DMS53 treated with DMSO at 0.1 percent for 48 hours (cell line): ENCODE data around the gene PLEKHG7.

Source experiments
- DNase-seq: peaks from one replicate; lab custom pipeline; 2025; ENCODE audit not compliant: unreplicated experiment; lab: John Stamatoyannopoulos, UW

The PLEKHG7 gene

DNA sequence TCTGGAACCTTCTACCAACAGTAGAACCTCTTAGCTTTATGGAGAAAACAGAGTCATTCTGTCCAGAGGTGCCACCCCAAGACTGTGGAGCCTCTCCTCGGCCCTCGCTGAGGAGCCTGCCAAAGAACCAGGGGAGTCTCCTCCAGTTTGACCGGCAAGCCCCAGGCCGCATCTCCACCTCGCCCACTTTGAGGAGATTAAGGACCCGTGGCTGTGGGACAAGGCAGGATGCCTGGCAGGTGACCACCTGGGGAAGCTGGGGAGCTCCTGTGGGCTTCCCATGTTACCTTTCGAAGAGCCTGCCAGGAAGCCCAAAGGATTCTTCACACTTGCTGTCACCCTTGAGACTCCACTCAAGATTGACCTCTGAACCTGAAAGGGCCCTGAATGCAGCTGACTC is 3.8 kb downstream of the PLEKHG7 start:
- no peak for DNase-seq

DNA sequence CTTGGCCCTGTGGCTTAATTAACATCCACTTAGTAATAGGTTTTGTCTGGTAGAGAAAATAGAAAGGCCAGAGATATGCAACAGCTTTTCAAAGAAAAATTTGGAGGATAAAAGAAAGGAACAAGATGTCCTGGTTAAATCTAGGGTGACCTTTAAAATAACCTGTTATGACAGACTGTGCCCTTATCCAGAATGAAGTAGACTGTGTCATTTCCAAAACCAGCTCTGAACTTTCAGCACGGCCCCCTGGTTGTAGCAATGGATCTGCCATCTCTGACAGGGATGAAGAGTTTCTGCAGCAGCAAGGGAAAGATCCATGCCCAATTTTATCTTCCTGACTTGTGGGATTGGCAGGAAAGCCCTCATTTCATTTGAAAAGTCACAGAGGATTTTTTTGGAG is 5.1 kb downstream of the PLEKHG7 start:
- no peak for DNase-seq

DNA sequence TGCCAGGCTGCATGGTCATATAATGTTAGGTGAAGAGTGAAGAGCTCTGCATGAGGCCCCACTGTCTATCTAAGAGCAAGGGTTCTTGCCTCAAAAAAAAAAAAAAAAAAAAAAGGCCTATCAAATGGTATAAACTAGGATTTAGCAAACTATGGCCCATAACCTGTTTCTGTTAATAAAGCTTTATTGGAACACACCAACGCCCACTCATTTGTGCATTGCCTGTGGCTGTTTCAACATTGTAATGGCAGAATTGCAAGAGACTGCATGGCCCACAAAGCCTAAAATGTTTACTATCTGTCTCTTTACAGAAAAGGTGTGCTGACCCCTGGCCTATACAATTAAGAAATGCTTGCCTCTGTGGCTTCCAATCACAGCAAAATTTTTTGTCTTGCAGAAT is 12.8 kb downstream of the PLEKHG7 start:
- DNase-seq = no peak

DNA sequence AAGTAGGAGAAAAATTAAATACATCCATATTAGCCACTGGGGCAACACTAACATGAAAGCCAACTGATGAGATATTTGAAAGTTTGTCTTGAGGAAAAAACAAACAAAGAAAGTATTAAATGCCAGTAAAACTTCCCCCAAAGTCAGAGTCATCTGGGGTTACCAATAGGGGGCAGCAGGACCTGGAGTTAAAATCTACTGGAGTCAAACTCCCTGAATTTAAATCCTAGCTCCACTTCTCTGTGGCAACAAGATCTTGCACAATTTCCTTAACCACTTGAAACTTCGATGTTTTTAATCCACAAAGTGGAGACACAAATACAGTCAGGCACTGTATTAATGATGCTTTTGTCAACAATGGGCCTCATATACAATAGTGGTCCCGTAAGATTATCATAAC is 14.4 kb downstream of the PLEKHG7 start:
- no peak for DNase-seq

DNA sequence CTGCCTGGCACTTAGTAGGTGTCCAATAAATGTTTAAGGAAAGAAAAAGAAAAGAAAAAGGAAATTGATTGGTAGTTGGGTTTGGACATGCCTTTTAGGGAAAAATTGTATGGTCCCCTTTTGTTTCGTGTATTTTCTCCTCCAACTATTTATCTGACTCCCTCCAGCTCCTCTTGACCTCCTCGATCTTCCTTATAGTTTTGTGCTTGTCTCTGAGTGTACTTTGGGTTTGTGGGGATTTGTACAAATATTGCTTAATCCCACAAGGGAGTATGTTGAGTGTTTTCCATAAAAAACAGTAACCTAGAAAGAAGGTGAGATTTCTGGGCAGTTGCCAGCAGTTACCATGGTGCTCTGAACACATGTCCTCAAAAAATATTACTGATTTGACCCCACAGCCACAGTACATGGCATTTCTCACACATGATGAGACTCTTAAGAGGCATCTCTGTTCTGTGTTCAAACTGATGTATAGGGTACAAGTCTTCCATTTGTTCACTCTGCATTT is 15.7 kb downstream of the PLEKHG7 start:
- no peak for DNase-seq

DNA sequence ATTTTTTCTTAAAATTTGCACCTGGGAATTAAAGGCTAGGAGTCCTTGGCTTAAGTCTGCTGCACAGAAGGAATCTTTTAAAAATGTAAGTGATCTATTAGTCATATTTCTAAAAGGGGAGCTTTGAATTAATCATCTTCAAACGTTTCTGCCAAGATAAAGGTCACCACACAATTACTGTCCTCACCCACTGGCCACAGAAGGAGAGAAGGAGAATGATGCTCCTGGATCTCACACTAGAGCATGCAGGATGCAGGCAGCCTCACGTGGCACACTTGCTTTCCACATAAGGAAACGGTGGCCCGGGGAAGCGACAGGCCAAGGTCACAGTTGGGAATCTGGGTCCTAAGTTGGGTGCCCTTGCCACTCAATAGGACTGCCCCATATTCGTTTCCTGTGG is 16.9 kb downstream of the PLEKHG7 start:
- no peak for DNase-seq

DNA sequence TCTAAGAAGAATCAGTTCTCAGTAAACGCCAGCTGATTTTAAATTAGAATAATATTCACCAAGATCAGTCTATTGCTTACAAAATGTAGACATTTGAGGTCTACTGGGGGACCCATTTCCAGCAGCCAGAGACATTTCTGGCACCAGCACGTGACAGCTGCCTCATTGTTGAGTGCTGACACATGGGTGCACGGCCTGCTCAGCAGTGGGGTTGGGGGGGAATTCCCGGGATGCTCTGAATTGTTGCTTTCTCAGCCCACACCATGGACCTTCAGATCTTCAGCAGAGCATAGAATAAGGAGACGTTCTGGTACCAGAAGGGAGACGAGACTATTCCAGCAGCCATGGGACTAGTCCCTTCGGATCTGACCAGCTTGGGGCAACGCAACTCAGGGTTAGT is 18.3 kb downstream of the PLEKHG7 start:
- DNase-seq = no peak

DNA sequence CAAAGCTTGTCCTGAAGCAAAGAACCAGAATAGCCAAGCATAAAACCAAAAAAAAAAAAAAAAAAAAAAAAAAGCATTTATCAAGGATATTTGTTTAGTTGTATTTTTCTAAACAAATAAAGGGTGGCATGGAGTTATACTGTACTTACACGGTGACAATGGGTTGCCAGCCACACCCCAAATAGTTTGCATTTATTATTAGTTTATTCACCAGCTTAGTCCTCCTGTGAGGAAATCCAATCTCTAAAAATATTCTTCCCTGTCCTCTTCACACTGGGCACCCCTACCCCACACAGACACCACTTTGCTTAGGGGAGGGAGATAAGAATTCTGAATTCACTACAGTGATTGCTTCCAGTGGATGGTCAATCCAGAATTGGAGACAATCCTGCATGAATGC is 18.9 kb downstream of the PLEKHG7 start:
- no peak for DNase-seq

DNA sequence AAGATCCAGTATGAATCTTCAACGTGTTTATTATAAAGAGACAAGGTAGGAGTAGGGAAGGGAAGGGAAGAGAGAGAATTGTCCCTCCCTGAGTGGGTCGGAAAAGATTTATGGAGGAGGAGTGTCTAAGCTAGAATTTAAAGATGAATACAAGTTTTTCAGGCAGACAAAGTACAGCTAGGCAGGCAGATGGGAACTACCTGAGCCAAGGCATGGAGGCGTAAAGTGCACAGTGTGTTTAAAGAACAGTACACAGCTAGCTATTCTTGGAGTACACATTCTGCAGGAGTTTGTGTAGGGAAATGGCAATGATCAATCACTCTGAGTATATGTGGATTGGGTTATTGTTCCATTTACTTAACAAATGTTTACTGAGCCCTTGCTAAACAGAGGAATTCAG is 20.1 kb downstream of the PLEKHG7 start:
- no peak for DNase-seq

DNA sequence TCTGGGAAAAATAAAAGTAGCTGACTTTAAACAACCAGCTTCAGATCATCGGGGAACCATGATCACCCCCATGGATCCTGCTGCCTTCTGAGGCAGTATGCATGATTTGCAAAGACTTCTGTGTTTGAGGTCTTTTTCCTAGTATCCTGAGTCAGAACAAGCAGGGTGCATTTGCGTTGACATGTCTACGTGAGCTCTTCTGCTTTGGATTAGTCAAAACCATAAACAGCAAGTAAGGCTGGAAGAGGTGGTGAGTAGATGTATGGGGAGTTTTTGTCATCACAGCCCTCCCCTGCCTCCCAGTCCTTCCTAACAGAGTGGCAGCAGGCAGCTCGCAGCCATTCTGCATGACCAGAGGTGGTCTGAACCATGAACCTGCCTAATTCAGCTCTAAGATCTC is 24.1 kb downstream of the PLEKHG7 start:
- DNase-seq = no peak

DNA sequence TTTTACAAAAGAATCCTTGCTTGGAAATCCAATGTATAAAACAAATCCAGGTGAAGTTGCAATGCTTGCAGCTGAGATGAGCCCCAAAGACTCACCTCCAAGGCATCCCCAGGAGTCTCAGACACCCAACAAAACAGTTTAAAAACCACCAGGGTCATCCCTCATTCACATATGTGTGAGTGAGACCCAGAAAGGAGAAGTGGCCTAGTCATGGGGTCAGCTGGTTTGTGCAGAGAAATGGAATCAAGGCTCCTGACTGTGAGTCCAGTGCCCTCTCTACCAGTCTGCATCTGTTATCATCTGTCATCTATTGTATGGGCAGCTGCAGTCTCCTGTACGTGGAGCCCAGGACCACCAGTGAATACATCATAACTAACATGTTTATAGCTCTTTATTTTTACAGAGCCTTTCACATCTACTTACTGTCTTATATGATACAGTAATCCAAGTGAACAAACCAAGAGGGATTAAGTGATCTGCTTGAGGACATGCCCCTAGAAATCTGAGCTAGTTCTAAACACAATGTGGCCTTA is 27.1 kb downstream of the PLEKHG7 start:
- no peak for DNase-seq

DNA sequence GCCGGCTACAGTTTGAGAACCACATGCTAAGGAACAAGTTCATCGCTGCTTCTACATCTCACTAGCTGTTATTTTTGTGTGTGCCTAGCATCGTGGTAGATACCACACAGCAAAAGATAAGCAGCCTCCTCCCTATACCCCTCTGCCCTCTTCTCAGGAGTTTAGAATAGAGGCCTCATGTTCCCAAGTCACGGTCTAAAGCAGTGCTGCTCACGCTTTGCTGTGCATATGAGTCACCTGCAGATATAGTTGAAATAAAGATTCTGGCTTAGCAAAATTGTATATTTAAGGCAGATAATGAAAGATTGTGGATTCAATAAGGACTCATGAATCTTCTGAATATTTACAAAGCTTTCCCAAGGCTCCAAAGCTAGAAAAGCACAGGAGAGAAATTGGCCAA is 28.0 kb downstream of the PLEKHG7 start:
- DNase-seq = no peak

DNA sequence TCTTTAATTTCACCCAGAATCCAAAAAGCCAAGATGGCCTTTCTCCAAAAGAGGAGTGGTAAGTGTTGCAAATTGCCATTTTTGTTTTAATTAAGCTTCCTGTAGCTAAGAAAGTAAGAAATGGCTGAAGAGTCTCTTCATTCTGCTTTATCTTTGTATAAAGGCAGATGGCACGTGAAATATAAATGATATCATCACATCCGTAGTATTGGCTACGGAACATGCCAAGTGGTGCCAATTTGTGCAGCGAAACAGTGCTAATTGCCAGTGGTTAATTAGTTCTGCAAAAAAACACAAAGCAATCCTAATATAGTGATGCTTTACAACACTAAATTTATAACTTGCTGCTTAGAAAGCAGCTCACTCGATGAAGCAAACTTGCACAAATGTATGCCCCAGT is 29.4 kb downstream of the PLEKHG7 start:
- no peak for DNase-seq

DNA sequence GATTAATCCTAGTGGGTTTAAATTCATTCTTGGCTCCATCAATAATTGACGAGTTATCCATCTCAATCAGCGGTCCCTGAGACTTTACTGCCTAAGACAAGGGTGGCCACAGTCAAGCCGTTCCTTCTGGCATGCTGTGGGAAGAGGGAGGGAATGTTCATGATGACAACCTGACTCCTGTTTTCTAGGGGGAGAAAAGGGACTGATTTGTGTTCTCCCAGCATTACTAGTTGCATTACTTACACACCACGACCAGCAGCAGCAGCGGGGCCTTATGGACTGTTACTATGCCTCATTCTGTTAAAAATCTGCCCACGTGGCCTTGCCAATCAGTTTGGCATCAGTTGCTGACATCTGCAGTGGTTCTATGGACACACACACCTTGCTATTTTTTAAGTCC is 29.9 kb downstream of the PLEKHG7 start:
- DNase-seq = no peak

DNA sequence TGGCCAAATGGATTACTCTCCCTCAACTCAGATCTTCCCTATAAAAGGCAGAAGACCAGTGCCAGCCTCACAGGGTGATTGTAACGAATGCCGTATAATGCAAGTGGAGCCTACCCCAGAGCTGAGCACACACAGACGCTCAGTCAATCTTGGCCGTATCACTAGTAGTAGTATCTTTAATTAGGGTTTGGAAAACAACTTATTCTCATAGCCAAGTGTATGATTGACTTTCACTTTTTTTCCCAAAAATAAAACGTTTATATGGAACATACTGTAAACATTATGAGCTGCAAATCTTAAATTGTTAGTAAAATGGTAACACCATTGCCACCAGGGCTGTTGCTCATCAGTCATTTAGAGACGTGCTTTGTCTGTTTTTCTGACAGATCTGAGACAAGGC is 30.4 kb downstream of the PLEKHG7 start:
- DNase-seq = no peak

DNA sequence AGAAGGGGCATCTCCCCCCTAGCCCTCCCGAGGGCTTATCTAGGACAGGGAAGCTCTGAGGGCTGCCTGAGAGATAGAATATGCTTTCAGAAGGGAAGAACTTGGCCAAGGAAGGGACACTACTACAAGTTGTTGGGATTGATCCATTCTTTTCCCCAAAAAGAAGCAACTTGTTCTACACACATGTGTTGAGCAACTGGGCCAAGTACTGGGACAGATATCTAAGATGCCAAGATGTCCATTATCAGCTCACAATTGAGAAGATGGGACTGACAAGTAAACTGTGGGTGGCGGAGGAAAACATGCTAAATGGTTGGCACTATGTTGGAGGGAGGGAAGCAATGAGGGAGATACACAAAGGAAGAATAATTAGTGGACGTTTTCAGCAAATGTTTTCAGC is 30.9 kb downstream of the PLEKHG7 start:
- no peak for DNase-seq

DNA sequence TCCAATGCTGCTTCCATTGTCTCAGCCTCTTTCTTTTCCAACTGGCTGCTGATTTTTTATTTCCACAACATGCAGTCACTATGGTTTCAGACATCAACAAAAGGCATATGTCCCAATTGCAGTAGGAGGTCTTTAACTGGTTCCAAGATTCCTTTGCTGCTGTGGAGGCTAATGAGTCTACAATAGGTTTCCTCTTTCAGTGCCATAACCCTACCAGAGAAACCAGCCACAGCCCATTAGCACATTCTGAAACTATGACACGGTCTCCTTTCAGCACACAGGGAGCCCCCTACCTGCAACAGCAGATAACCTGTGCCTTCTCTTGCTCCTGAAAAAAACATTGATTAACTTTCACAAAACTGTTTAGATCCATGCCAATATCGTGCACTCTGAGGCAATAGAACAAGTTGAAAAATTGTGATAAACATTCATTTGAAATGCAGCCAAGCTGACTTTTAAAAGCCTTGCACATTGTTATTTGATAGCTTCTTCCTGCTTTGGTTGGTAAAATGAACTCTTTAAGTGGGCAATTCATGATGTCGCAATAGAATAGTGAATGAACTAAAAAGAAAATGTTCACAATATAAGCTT is 32.4 kb downstream of the PLEKHG7 start:
- DNase-seq = peak; percentile 80

DNA sequence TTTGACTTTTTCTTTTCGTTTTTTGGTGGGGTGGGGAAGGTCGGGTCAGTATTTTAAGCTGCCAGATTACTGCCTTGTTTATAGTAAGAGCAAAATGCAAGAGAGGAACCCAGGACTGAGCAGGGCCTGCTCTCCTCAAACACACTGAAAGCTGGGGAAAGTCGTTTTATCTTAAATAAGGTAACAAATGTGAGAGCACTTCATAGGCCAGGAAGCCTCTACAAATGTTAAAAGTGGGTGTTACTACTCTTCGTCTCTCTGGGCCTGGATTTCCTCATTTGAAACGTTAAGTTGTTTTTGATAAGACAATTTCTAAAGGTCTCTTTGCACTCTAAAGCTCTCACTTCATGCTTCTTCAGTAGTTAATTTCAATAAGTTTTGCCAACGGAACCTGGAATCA is 33.8 kb downstream of the PLEKHG7 start:
- no peak for DNase-seq

DNA sequence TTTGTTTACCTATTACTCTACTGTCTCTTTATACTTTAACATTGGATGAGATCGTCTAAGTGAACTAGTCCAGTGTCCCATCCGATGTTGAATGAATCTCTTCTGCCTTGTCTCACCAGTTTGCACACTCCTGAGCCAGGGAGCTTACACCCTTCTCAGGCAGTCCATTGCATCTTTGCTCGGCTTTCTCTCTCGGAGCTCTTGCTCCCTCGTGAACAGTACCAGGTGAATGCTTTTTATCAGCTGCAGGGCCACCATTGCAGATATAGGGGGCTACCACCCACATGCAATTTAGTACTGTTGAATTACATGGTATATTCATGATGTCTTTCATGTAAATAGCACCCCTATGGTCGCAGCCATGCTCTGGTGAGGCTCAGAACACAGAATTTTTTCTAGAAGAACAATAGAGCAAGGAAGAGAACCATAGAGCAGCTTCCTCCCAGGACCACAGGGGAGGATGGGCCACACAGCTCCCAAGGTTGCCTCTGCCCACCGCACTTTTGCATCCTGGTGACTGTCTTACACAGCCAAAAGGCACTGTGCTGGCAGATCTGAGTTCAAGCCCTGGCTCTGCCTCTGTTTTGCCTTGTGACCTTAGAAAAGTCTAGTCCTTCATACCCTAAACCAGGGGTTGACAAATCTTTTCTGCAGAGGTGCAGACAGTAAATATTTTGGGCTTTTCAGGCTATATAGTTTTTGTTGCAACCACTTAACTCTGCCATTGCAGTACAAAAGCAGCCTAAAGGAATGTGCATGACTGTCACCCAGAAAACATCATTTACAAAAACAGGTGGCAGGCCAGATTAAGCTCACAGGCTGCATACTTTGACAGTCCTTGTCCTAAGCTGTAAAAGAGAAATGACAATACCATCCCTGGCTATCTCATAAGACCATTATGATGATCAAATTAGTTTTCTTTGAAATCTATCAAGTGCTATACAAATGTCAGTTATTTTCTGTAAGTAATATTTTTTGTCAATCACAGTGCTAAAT is 35.4 kb downstream of the PLEKHG7 start:
- no peak for DNase-seq

DNA sequence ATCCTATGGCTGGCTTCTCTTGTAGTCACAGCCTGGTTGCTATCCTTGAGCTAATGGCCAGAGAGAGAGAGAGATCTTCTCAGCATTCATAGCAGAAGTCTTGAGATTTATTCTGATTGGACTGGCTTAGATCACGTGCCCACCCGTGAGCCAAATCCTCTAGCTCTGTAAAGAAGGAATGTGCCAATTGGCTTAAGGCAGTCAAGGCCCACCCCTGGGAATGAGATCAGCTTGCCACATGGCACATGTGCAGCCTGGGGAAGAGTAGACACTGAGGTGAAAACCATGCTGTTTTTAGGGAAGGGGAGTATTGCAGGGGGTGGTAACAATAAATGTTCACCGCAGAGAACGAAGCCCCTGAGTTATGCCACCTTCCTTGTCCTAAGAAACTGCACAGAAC is 36.3 kb downstream of the PLEKHG7 start:
- no peak for DNase-seq

DNA sequence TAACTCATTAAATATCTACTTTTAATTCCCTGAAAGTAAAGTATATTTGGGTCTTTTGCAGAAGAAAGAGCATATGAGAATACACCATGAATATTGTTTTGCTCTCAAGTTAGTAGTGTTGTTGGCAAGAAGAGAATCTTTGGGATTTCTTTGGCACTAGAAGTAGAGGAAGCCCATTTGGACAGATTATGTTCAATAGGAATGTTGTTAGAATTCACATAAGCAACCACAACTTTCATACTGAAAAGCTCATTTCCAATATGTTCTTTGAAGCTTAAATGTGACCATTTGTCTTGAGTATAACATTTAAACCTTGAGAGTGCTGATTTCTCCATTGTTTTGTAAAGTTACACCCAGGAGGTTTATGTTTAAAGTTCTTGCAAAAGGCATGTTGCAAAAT is 37.6 kb downstream of the PLEKHG7 start:
- no peak for DNase-seq

DNA sequence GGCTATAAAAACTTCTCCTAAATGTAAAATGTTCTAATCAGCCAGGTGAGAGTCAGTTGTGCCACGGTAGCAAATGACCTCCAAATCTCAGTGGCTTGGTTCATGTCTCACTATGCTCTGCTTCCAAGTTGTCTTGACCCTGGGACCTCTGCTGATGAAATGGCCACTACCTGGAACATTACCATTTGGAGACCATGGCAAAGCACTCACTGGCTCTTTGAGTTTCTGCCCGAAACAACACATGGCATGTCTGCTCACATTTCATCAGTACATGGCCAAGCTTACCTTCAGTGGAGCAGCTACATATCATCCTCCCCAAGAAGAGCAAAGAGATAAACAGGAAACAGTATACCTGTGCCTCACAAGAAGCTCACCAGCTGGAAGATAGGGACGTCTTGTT is 40.2 kb downstream of the PLEKHG7 start:
- DNase-seq = no peak
